ENCODE measurements around the gene FRMD4A.

DNA sequence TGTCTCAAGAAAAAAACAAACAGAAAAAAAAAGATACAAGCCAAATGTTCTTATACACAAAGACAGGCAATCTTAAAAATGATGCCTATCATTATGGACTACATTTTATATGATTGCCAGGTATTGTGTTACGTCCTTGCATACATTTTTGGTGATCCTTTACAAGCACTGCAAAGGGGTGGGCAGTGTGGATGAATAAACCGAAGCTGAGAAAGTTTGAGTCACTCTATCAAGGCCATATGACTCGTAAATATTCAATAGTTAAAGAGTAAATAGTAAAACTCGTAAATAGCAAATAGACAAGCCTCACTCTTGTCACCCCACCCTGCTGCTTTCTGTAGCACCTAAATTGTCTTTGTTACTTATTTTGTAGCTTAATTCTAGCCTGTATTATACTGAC lies 326.2 kb downstream of the FRMD4A start:
- TF ChIP-seq RCOR1 (IDR thresholded peaks at IDR 0.05; ENCODE audit: insufficient replicate concordance, low read length) (no peak), POLR2A (IDR thresholded peaks at IDR 0.05; ENCODE audit: low read depth, low read length) (no peak), MAZ (IDR thresholded peaks at IDR 0.05; ENCODE audit: borderline replicate concordance, low read depth, low read length) (no peak), RAD21 (IDR thresholded peaks at IDR 0.05; ENCODE audit: low read length) (no peak)
- TF ChIP-seq, protein P1, sequence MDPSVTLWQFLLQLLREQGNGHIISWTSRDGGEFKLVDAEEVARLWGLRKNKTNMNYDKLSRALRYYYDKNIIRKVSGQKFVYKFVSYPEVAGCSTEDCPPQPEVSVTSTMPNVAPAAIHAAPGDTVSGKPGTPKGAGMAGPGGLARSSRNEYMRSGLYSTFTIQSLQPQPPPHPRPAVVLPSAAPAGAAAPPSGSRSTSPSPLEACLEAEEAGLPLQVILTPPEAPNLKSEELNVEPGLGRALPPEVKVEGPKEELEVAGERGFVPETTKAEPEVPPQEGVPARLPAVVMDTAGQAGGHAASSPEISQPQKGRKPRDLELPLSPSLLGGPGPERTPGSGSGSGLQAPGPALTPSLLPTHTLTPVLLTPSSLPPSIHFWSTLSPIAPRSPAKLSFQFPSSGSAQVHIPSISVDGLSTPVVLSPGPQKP (IDR thresholded peaks at IDR 0.05; ENCODE audit: borderline replicate concordance, low read depth, low read length): no peak
- TF ChIP-seq, protein P2, sequence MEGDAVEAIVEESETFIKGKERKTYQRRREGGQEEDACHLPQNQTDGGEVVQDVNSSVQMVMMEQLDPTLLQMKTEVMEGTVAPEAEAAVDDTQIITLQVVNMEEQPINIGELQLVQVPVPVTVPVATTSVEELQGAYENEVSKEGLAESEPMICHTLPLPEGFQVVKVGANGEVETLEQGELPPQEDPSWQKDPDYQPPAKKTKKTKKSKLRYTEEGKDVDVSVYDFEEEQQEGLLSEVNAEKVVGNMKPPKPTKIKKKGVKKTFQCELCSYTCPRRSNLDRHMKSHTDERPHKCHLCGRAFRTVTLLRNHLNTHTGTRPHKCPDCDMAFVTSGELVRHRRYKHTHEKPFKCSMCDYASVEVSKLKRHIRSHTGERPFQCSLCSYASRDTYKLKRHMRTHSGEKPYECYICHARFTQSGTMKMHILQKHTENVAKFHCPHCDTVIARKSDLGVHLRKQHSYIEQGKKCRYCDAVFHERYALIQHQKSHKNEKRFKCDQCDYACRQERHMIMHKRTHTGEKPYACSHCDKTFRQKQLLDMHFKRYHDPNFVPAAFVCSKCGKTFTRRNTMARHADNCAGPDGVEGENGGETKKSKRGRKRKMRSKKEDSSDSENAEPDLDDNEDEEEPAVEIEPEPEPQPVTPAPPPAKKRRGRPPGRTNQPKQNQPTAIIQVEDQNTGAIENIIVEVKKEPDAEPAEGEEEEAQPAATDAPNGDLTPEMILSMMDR (conservative IDR thresholded peaks at IDR 0.05; ENCODE audit: low read depth, low read length): no peak
- TF ChIP-seq, protein P3, sequence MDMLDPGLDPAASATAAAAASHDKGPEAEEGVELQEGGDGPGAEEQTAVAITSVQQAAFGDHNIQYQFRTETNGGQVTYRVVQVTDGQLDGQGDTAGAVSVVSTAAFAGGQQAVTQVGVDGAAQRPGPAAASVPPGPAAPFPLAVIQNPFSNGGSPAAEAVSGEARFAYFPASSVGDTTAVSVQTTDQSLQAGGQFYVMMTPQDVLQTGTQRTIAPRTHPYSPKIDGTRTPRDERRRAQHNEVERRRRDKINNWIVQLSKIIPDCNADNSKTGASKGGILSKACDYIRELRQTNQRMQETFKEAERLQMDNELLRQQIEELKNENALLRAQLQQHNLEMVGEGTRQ (IDR thresholded peaks at IDR 0.05; ENCODE audit: low read depth, low read length): no peak

All from IMR-90 (cell line).